Measurements from ENCODE around the gene CSTF3. TPM values are rescaled to one million over a fixed set of nuclear protein-coding genes. Genes with fewer than 3 reads are reported as not detected.
"Not testable (repeated sequence)": the region's sequence is repeated elsewhere in the genome, so short reads cannot be mapped to it uniquely, and the experiment has no call there.

CSTF3 gene
- total and polyA plus RNA-seq, 8 donors, result 5.0 to 25.4 (median 11.7) TPM

GRCh38 chr11:33160587-33160986 lies 693 bp downstream of the CSTF3 start:
- FAIRE-seq (no peak), DNase-seq (no peak), ATAC-seq (no peak)
- Histone ChIP-seq H3K36me3 (no peaks in the 10 kb centered on the region), H3K27me3 (no peaks in the 10 kb centered on the region), H3K9me3 (no peaks in the 10 kb centered on the region), H3K4me3 (peak overlapping the region; percentile 41 to 77 (median 65)), H3K27ac (peak overlapping the region; percentile 30 to 86 (median 63)), H3K4me1 (peaks cover 8 to 31% (median 16%) of the 10 kb centered on the region in 3 donors)
- no peak for TF ChIP-seq CTCF (IDR thresholded peaks at IDR 0.05)
- 0% methylated on average over 7 of the region's 7 CpGs for WGBS, 2 donors
- intact Hi-C loops (cut with DNase I), result loop anchor here in 1 of 3 donors (10.0 kb wide), 1 partner anchor 524 kb away; no protein-coding TSS in a partner anchor

GRCh38 chr11:33160136-33160535 lies 1.1 kb downstream of the CSTF3 start:
- intact Hi-C loops (cut with DNase I), result loop anchor here in 1 of 3 donors (10.0 kb wide), 1 partner anchor 525 kb away; no protein-coding TSS in a partner anchor
- Histone ChIP-seq H3K9me3 (no peaks in the 10 kb centered on the region), H3K4me1 (peaks cover 8 to 32% (median 16%) of the 10 kb centered on the region in 3 donors), H3K4me3 (peak overlapping the region; percentile 41 to 77 (median 65)), H3K27ac (peak overlapping the region in 1 of 4 donors; percentile 86), H3K36me3 (no peaks in the 10 kb centered on the region), H3K27me3 (no peaks in the 10 kb centered on the region)
- FAIRE-seq (no peak), DNase-seq (no peak), ATAC-seq (peak; percentile 4 to 46 (median 35))
- WGBS, 2 donors, result 2 to 4% methylated on average over 8 of the region's 8 CpGs
- TF ChIP-seq CTCF (IDR thresholded peaks at IDR 0.05), result no peak

GRCh38 chr11:33159378-33159867 lies 1.9 kb downstream of the CSTF3 start:
- FAIRE-seq; ATAC-seq; H3K27ac ChIP-seq; DNase-seq; H3K36me3 ChIP-seq; H3K9me3 ChIP-seq; H3K27me3 ChIP-seq; intact Hi-C loops (cut with DNase I): not testable (repeated sequence)
- 84 to 85% methylated on average over 20 of the region's 20 CpGs for WGBS, 2 donors
- H3K4me1 ChIP-seq, result peaks cover 8 to 32% (median 16%) of the 10 kb centered on the region in 3 donors
- peak overlapping the region in 3 of 4 donors; percentile 41 to 74 (median 56) for H3K4me3 ChIP-seq

GRCh38 chr11:33158596-33159275 lies 2.5 kb downstream of the CSTF3 start:
- FAIRE-seq (no peak), ATAC-seq (no peak), DNase-seq (no peak)
- Histone ChIP-seq H3K27me3 (no peaks in the 10 kb centered on the region), H3K4me1 (peaks cover 8 to 32% (median 16%) of the 10 kb centered on the region in 3 donors), H3K9me3 (no peaks in the 10 kb centered on the region), H3K4me3 (no peak overlapping the region), H3K36me3 (no peaks in the 10 kb centered on the region), H3K27ac (no peak overlapping the region)
- intact Hi-C loops (cut with DNase I), result no loop called here
- 75 to 82% methylated on average over 5 of the region's 5 CpGs for WGBS, 2 donors
- no peak for TF ChIP-seq CTCF (IDR thresholded peaks at IDR 0.05)

GRCh38 chr11:33157103-33158027 lies 3.9 kb downstream of the CSTF3 start:
- Histone ChIP-seq H3K36me3 (no peaks in the 10 kb centered on the region), H3K4me1 (peaks cover 8 to 35% (median 16%) of the 10 kb centered on the region in 3 donors), H3K27ac (no peak overlapping the region), H3K9me3 (no peaks in the 10 kb centered on the region), H3K4me3 (no peak overlapping the region), H3K27me3 (no peaks in the 10 kb centered on the region)
- ATAC-seq (no peak), FAIRE-seq (no peak), DNase-seq (no peak)
- 95 to 98% methylated on average over 5 of the region's 5 CpGs for WGBS, 2 donors
- intact Hi-C loops (cut with DNase I), result no loop called here
- no peak for TF ChIP-seq CTCF (IDR thresholded peaks at IDR 0.05)
